Ovary (tissue), 10 donors: ENCODE measurements around the gene ARL6IP1. TPM values are rescaled to one million over a fixed set of nuclear protein-coding genes. Genes with fewer than 3 reads are reported as not detected.

Experiments used
- DNase-seq, 5 donors: peaks; one replicate each; pipeline ENCODE4 v3.0.0-alpha.2; 2019 to 2020
- H3K27ac ChIP-seq, 2 donors: fragments of 200-600 bp; one replicate each; pipeline versions ENCODE4 v1.5.1 to v1.8.0; 2019 to 2022
- H3K27me3 ChIP-seq: fragments of 200-600 bp; one replicate; pipeline ENCODE4 v1.8.0; 2022
- H3K36me3 ChIP-seq: fragments of 200-600 bp; sonication (generic); one replicate; pipeline ENCODE4 v1.5.1; 2019
- H3K4me1 ChIP-seq: one replicate; pipeline ENCODE4 v1.8.1; 2013; ENCODE audit warnings: mild to moderate bottlenecking, moderate library complexity; ENCODE audit not compliant: insufficient read depth
- H3K4me3 ChIP-seq: fragments of 200-600 bp; sonication (generic); one replicate; pipeline ENCODE4 v1.5.1; 2017
- H3K9me3 ChIP-seq, 2 donors: fragments of 200-600 bp in 1 of 2; sonication (generic) in 1 of 2; one replicate each; pipeline versions ENCODE4 v1.5.1 to v1.8.1; 2013 to 2019; ENCODE audit warnings: mild to moderate bottlenecking in 1 of 2, moderate library complexity in 1 of 2
- CTCF ChIP-seq, 3 donors: fragments of 450-650 bp in 2 of 3; fragments of 200-600 bp in 1 of 3; IDR thresholded peaks; one replicate each; pipeline versions ENCODE4 v1.5.1 to v1.8.0; 2016 to 2022; ENCODE audit warnings: antibody characterized with exemption in 3 of 3, mild to moderate bottlenecking in 1 of 3
- EP300 ChIP-seq: sonication (generic); formaldehyde crosslinking; IDR thresholded peaks from one replicate; pipeline ENCODE4 v1.6.1; 2017; ENCODE audit warnings: antibody characterized with exemption
- POLR2A ChIP-seq: fragments of 450-650 bp; IDR thresholded peaks from one replicate; pipeline ENCODE4 v1.6.1; 2017; ENCODE audit warnings: antibody characterized with exemption, mild to moderate bottlenecking, moderate library complexity
- WGBS, 3 donors: extraction: QIAGEN DNeasy Blood & Tissue Kit in 1 of 3; methylation state at CpG; one replicate each; pipeline versions ENCODE4 v1.1.5 to v1.1.7; 2013 to 2017; 5-methylcytosine and 5-hydroxymethylcytosine counted together
- intact Hi-C, 4 donors: fragments of 100-400 bp; cut with DNase I; formaldehyde crosslinking; loops; one replicate each; pipeline versions ENCODE4 v1.11.0 to v1.15.1; 2022 to 2023
- long read RNA-seq, 3 donors: library from polyadenylated mRNA in 2 of 3; unstranded in 2 of 3; transcript quantifications; one replicate each; pipeline ENCODE4 v2.0.0 and lab custom pipeline, GENCODE V29; 2021 to 2026
- polyA plus RNA-seq, 2 donors: library from polyadenylated mRNA; stranded (reverse); fragments of 200-250 nt in 1 of 2; fragments of 350-450 nt in 1 of 2; fragmentation: Illumina TruSeq in 1 of 2; extraction: RNeasy Lipid Tissue Mini Kit (QIAGEN cat#74804) in 1 of 2; gene quantifications; one replicate each; pipeline ENCODE4 v1.2.3, GENCODE V29; 2013 to 2014
- total RNA-seq, 7 donors: library from RNA; depleted of rRNA in 2 of 7; stranded (reverse); fragments of >200 nt in 2 of 7; fragmentation: NEBNext Ultra II Directional in 3 of 7; extraction: Animal tissue kit (Norgen Biotek cat#: 25700) in 3 of 7; gene quantifications; one replicate each; pipeline versions ENCODE4 v1.1.0 to v1.2.4, GENCODE V29; 2016 to 2023
- donor health status: DM: no; HTN: no; CAD: no; lungs with moderate emphysema.
- donor health status: DM: no; HTN: no; CAD: no.
- donor health status: Bipolar disorder and iron deficiency.
- donor health status: DM: yes; HTN: yes; CAD: no.
- donor health status: DM: no; HTN: no; CAD: no.
- donor health status: DM: yes; HTN: yes; CAD: no.

The ARL6IP1 gene
- total RNA-seq (100 to 1,000 TPM in 4 of 7 donors, 10 to 100 TPM in 3; 82.7 to 171 (median 105) TPM), polyA plus RNA-seq (100 to 1,000 TPM; 109 to 200 TPM)
- long read RNA-seq, donor 1, transcript ARL6IP1-201 (6 exons, 2,409 nt), result major isoform, 450 of 516 reads
- long read RNA-seq, donor 1, partial matches to known transcripts, result 57 of 516 reads
- long read RNA-seq, donor 1, other reads (novel, unspliced or antisense), result 7 of 516 reads
- long read RNA-seq, donor 2, transcript ARL6IP1-201 (6 exons, 2,409 nt), result major isoform, 213 of 238 reads
- long read RNA-seq, donor 2, partial matches to known transcripts, result 17 of 238 reads
- long read RNA-seq, donor 2, other reads (novel, unspliced or antisense), result 0 of 238 reads
- long read RNA-seq, donor 3, transcript ARL6IP1-201 (6 exons, 2,409 nt), result major isoform, 368 of 387 reads
- long read RNA-seq, donor 3, partial matches to known transcripts, result 6 of 387 reads
- long read RNA-seq, donor 3, other reads (novel, unspliced or antisense), result 13 of 387 reads

GRCh38 chr16:18801145-18801972 lies at the start of gene ARL6IP1:
TSS of gene ARL6IP1 (minus strand) at chr16:18801549. CDS start at chr16:18801466, 83 bp downstream.
- WGBS, 3 donors, result 0% methylated on average over 66 to 77 of the region's 77 CpGs
- Histone ChIP-seq H3K4me1 (peaks cover 8% of the 10 kb centered on the region), H3K27ac (peak within 1 kb of the TSS in 1 of 2 donors; percentile 85), H3K4me3 (peak within 1 kb of the TSS; percentile 95), H3K36me3 (no peaks in the 10 kb centered on the region), H3K9me3 (no peaks in the 10 kb centered on the region), H3K27me3 (no peaks in the 10 kb centered on the region)
- TF ChIP-seq EP300 (no peak), CTCF (IDR thresholded peaks at IDR 0.05) (peak; percentile 95 to 98 (median 97)), POLR2A (peak; percentile 97)
- DNase-seq, result peak; percentile 98 to 99 (median 99)
- intact Hi-C loops, result loop anchor here in 2 of 4 donors (5.0 to 10.0 kb wide), 3 partner anchors 123 to 313 kb away; partner anchors contain the start of genes ITPRIPL2 (in 1 of the 2) and SMG1 (in 1 of the 2)

DNA sequence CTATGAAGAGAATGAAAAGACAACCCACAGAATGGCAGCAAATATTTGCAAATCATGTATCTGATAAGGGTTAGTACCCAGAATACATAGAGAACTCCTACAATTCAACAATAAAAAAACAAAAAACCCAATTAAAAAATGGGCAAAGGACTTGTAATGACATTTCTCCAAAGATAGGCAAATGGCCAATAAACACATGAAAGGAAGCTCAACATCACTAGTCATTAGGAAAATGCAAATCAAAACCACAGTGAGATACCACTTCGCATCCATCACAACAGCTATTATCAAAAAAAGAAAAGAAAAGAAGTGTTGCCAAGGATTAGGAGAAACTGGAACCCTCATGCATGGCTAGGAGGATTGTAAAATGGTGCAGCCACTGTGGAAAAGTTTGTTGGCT lies 45.1 kb upstream of the ARL6IP1 start:
- DNase-seq, result no peak
- Histone ChIP-seq H3K9me3 (no peaks in the 10 kb centered on the region), H3K4me3 (no peak overlapping the region), H3K27me3 (no peaks in the 10 kb centered on the region), H3K4me1 (no peaks in the 10 kb centered on the region), H3K27ac (no peak overlapping the region), H3K36me3 (no peaks in the 10 kb centered on the region)
- 61 to 95% (median 76%) methylated on average over 1 of the region's 1 CpG for WGBS, 3 donors
- intact Hi-C loops, result no loop called here
- TF ChIP-seq POLR2A (no peak), CTCF (IDR thresholded peaks at IDR 0.05) (no peak), EP300 (no peak)

DNA sequence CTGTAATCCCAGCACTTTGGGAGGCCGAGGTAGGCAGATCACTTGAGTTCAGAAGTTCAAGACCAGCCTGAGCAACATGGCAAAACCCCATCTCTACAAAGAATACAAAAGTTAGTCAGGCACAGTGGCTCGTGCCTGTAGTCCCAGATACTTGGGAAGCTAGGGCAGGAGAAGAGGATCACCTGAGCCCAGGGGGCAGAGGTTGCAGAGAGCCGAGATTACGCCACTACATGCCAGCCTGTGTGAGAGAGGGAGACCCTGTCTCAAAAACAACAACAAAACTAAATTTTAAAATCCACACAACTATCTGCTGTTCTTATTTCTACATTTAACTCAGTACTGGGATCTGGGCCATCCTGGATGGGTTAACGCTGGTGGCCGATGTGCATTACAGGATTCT lies 41.2 kb upstream of the ARL6IP1 start:
- Histone ChIP-seq H3K4me1 (no peaks in the 10 kb centered on the region), H3K4me3 (no peak overlapping the region), H3K36me3 (no peaks in the 10 kb centered on the region), H3K27me3 (no peaks in the 10 kb centered on the region), H3K9me3 (no peaks in the 10 kb centered on the region), H3K27ac (no peak overlapping the region)
- DNase-seq, result no peak
- intact Hi-C loops, result no loop called here
- TF ChIP-seq POLR2A (no peak), CTCF (IDR thresholded peaks at IDR 0.05) (no peak), EP300 (no peak)
- 96 to 97% (median 97%) methylated on average over 6 of the region's 6 CpGs for WGBS, 3 donors

DNA sequence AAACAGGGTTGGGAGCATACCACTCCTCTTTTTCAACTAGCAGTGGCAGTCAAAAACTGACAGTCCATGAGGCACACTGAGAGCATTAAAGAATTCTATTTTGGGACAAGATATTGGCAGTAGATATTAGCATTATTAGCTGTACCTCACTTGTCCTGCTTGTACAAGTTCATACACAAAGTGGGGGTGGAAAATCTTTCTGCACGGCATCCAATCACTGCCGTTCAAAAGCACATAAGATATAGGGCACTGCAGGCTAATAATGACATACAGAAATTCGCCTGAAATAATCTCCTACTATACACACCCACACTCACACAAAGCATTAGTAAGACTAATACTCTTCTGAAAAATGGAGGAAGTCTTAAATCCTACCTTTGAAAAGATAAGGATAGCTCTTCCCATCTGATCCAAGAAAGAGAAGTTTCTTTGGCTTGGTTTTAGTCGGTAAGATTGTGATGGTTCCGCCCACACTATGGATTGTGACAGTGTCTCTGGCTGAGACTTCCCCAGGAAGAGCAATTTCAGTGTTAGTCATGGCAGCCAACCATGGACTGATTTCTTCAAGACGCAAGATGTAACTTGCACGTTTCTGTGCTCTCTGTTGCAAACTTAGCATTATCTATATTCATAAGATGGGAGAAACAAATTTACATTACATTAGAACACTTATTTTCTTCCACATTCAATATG lies 40.6 kb upstream of the ARL6IP1 start:
- Histone ChIP-seq H3K4me1 (no peaks in the 10 kb centered on the region), H3K27me3 (no peaks in the 10 kb centered on the region), H3K27ac (no peak overlapping the region), H3K9me3 (no peaks in the 10 kb centered on the region), H3K4me3 (no peak overlapping the region), H3K36me3 (no peaks in the 10 kb centered on the region)
- intact Hi-C loops, result no loop called here
- TF ChIP-seq EP300, result no peak
- no peak for DNase-seq
- WGBS, 3 donors, result 87 to 91% (median 90%) methylated on average over 7 of the region's 7 CpGs
